Measurements from ENCODE around the gene CHEK1.

CHEK1 gene

DNA sequence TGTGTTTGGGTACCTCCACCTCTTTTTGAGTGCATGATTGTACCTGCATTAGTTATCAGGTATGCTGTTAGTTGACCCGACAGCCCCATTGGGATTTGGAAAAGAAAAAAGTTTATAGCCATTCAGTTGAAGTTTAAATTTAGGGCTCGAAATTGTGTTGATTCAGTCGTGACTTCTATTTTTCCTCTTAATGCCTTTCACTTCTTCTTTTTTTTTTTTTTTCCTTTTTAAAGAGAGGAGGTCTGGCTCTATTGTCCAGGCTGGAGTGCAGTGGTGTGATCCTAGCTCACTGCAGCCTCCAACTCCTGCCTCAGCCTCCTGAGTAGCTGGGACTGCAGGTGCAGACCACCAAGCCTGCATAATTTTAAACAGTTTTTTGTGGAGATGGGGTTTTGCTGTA is 30.0 kb upstream of the CHEK1 start:
- H3K36me3 ChIP-seq (ENCODE audit: control insufficient read depth, insufficient read depth, low read length): no peaks in the 10 kb centered on the region
- peaks cover 10% of the 10 kb centered on the region for H3K4me1 ChIP-seq (ENCODE audit: control insufficient read depth, insufficient read depth, low read length)
- no peak overlapping the region for H3K4me3 ChIP-seq (ENCODE audit: low read length)
- no peaks in the 10 kb centered on the region for H3K27me3 ChIP-seq (ENCODE audit: control insufficient read depth, insufficient read depth, low read length)
- H3K9ac ChIP-seq (ENCODE audit: low read length): no peak overlapping the region
- no peaks in the 10 kb centered on the region for H3K9me3 ChIP-seq (ENCODE audit: control insufficient read depth, low read length)

DNA sequence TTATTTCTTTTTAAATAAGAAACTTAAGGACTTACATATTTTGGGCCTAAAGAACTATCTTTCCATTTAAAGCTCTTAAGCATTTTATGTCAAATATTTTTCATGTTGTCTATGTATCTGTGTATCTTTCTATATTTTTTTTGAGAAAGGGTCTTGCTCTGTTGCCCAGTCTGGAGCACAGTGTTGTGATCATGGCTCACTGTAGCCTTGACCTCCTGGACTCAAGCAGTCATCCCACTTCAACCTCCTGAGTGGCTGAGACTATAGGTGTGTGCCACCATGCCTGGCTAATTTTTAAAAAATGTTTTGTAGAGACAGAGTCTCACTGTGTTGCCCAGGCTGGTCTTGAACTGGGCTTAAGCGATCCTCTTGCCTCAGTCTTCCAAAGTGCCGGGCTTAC is 24.3 kb upstream of the CHEK1 start:
- no peak overlapping the region for H3K9ac ChIP-seq (ENCODE audit: low read length)
- H3K36me3 ChIP-seq (ENCODE audit: control insufficient read depth, insufficient read depth, low read length): peaks cover 16% of the 10 kb centered on the region
- H3K4me1 ChIP-seq (ENCODE audit: control insufficient read depth, insufficient read depth, low read length): no peaks in the 10 kb centered on the region
- no peaks in the 10 kb centered on the region for H3K9me3 ChIP-seq (ENCODE audit: control insufficient read depth, low read length)
- H3K27me3 ChIP-seq (ENCODE audit: control insufficient read depth, insufficient read depth, low read length): no peaks in the 10 kb centered on the region
- no peak overlapping the region for H3K4me3 ChIP-seq (ENCODE audit: low read length)

DNA sequence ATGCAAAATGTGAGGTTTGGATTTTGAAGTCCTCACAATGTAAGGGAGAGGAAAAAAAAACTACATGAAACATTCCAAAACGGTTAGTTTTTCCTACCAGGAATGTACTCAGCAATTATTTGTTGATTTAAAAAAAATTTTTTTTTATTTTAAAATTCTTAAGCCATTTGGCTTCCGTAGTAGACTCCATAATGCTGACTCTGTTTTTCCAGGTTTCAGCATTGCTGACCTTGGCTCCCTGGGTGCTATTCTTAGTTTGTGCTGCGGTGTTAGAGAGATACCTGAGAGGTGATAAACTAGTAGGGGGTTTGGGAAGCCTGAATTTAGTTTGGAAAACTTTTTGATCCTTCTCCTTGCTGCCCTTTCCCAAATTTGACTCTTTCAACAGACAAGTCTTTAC is 21.8 kb upstream of the CHEK1 start:
- Histone ChIP-seq H3K36me3 (ENCODE audit: control insufficient read depth, insufficient read depth, low read length) (peaks cover 27% of the 10 kb centered on the region), H3K27me3 (ENCODE audit: control insufficient read depth, insufficient read depth, low read length) (no peaks in the 10 kb centered on the region), H3K9ac (ENCODE audit: low read length) (no peak overlapping the region), H3K4me3 (ENCODE audit: low read length) (no peak overlapping the region), H3K9me3 (ENCODE audit: control insufficient read depth, low read length) (no peaks in the 10 kb centered on the region), H3K4me1 (ENCODE audit: control insufficient read depth, insufficient read depth, low read length) (no peaks in the 10 kb centered on the region)

DNA sequence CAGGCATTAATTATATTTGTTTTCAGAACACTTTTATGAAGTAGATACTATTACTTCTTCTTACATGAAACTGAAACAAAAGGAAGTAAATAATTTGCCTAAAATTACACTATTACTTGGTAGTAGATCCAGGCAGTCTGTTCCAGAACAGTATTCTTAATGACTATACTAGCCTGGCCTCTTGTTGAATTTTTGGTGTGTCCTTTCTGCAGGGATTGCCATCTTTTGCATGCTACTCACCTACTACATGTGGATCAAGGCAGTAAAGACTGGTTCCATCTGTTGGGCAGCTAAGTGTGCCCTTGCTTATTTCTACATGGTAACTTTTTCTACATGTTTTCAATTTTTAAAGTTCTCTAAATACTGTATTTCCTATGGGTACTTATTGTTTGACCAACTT is 19.5 kb upstream of the CHEK1 start:
- Histone ChIP-seq H3K4me1 (ENCODE audit: control insufficient read depth, insufficient read depth, low read length) (no peaks in the 10 kb centered on the region), H3K36me3 (ENCODE audit: control insufficient read depth, insufficient read depth, low read length) (peaks cover 33% of the 10 kb centered on the region), H3K4me3 (ENCODE audit: low read length) (no peak overlapping the region), H3K9me3 (ENCODE audit: control insufficient read depth, low read length) (no peaks in the 10 kb centered on the region), H3K27me3 (ENCODE audit: control insufficient read depth, insufficient read depth, low read length) (no peaks in the 10 kb centered on the region), H3K9ac (ENCODE audit: low read length) (no peak overlapping the region)

GRCh38 chr11:125609545-125609944 is 15.4 kb upstream of the CHEK1 start:
- Histone ChIP-seq H3K27me3 (ENCODE audit: control insufficient read depth, insufficient read depth, low read length) (no peaks in the 10 kb centered on the region), H3K4me3 (ENCODE audit: low read length) (no peak overlapping the region), H3K9ac (ENCODE audit: low read length) (no peak overlapping the region), H3K4me1 (ENCODE audit: control insufficient read depth, insufficient read depth, low read length) (no peaks in the 10 kb centered on the region), H3K36me3 (ENCODE audit: control insufficient read depth, insufficient read depth, low read length) (peaks cover 25% of the 10 kb centered on the region), H3K9me3 (ENCODE audit: control insufficient read depth, low read length) (no peaks in the 10 kb centered on the region)

- Histone ChIP-seq H3K9me3 (ENCODE audit: control insufficient read depth, low read length) (no peaks in the 10 kb centered on the region), H3K4me1 (ENCODE audit: control insufficient read depth, insufficient read depth, low read length) (no peaks in the 10 kb centered on the region), H3K9ac (ENCODE audit: low read length) (no peak overlapping the region), H3K36me3 (ENCODE audit: control insufficient read depth, insufficient read depth, low read length) (peaks cover 6% of the 10 kb centered on the region), H3K27me3 (ENCODE audit: control insufficient read depth, insufficient read depth, low read length) (no peaks in the 10 kb centered on the region), H3K4me3 (ENCODE audit: low read length) (no peak overlapping the region)
These were observed 6.6 kb upstream of the CHEK1 start for GRCh38 chr11:125618383-125618782.

GRCh38 chr11:125621995-125622394 is 3.0 kb upstream of the CHEK1 start:
- Histone ChIP-seq H3K9ac (ENCODE audit: low read length) (no peak overlapping the region), H3K36me3 (ENCODE audit: control insufficient read depth, insufficient read depth, low read length) (peaks cover 6% of the 10 kb centered on the region), H3K9me3 (ENCODE audit: control insufficient read depth, low read length) (no peaks in the 10 kb centered on the region), H3K4me1 (ENCODE audit: control insufficient read depth, insufficient read depth, low read length) (peaks cover 7% of the 10 kb centered on the region), H3K27me3 (ENCODE audit: control insufficient read depth, insufficient read depth, low read length) (no peaks in the 10 kb centered on the region), H3K4me3 (ENCODE audit: low read length) (no peak overlapping the region)

DNA sequence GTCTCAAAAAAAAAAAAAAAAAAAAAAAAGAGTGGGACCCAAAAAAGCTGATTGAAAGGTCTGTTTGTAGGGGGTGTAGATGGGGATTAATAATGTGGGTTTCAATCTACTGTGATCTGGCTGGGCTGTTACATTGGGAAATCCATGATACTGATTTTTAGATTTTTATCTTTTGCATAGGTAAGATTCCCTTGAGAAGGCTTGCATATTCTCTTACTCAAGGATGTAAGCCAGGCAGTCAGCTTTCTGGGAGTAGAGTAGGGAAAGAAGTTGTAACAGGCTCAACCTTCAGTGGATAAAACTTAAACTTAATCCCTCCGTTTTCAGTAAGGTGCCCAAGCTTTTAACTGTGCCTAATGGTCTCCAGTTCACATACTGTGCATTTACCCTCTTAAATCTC is 1.9 kb upstream of the CHEK1 start:
- peaks cover 6% of the 10 kb centered on the region for H3K36me3 ChIP-seq (ENCODE audit: control insufficient read depth, insufficient read depth, low read length)
- no peaks in the 10 kb centered on the region for H3K9me3 ChIP-seq (ENCODE audit: control insufficient read depth, low read length)
- no peaks in the 10 kb centered on the region for H3K27me3 ChIP-seq (ENCODE audit: control insufficient read depth, insufficient read depth, low read length)
- no peak overlapping the region for H3K9ac ChIP-seq (ENCODE audit: low read length)
- peaks cover 7% of the 10 kb centered on the region for H3K4me1 ChIP-seq (ENCODE audit: control insufficient read depth, insufficient read depth, low read length)
- H3K4me3 ChIP-seq (ENCODE audit: low read length): no peak overlapping the region

DNA sequence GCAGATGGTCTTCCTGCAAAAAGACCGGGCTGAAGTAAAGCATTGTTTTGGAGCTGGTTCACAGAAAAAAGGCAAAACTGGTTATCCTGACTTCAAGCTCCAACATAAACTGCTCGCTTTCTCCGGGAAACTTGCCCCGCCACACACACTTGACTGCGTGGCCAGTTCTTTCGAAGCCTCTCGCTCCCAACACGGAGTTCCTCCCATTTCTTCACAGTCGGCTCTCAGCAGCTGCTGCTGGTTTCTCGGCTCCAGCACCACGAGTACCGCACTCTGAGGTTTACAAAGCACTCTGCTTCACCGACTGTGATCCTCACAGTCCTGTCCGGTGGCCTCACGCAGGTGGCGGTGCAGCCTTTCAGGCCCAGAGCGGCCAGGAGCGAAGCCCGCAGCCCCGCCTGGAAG is 264 bp downstream of the CHEK1 start:
- H3K27me3 ChIP-seq (ENCODE audit: control insufficient read depth, insufficient read depth, low read length): no peaks in the 10 kb centered on the region
- peak overlapping the region; percentile 86 for H3K9ac ChIP-seq (ENCODE audit: low read length)
- H3K4me1 ChIP-seq (ENCODE audit: control insufficient read depth, insufficient read depth, low read length): peaks cover 7% of the 10 kb centered on the region
- H3K4me3 ChIP-seq (ENCODE audit: low read length): peak overlapping the region; percentile 60
- no peaks in the 10 kb centered on the region for H3K9me3 ChIP-seq (ENCODE audit: control insufficient read depth, low read length)
- no peaks in the 10 kb centered on the region for H3K36me3 ChIP-seq (ENCODE audit: control insufficient read depth, insufficient read depth, low read length)

- Histone ChIP-seq H3K4me3 (ENCODE audit: low read length) (peak overlapping the region; percentile 60), H3K4me1 (ENCODE audit: control insufficient read depth, insufficient read depth, low read length) (peaks cover 7% of the 10 kb centered on the region), H3K36me3 (ENCODE audit: control insufficient read depth, insufficient read depth, low read length) (no peaks in the 10 kb centered on the region), H3K9ac (ENCODE audit: low read length) (peak overlapping the region; percentile 86), H3K9me3 (ENCODE audit: control insufficient read depth, low read length) (no peaks in the 10 kb centered on the region), H3K27me3 (ENCODE audit: control insufficient read depth, insufficient read depth, low read length) (no peaks in the 10 kb centered on the region)
These were observed 796 bp downstream of the CHEK1 start for GRCh38 chr11:125625630-125626287.

- H3K27me3 ChIP-seq (ENCODE audit: control insufficient read depth, insufficient read depth, low read length): no peaks in the 10 kb centered on the region
- H3K9me3 ChIP-seq (ENCODE audit: control insufficient read depth, low read length): no peaks in the 10 kb centered on the region
- H3K4me3 ChIP-seq (ENCODE audit: low read length): peak overlapping the region; percentile 60
- H3K36me3 ChIP-seq (ENCODE audit: control insufficient read depth, insufficient read depth, low read length): no peaks in the 10 kb centered on the region
- H3K4me1 ChIP-seq (ENCODE audit: control insufficient read depth, insufficient read depth, low read length): peaks cover 7% of the 10 kb centered on the region
- peak overlapping the region; percentile 86 for H3K9ac ChIP-seq (ENCODE audit: low read length)
These were observed 1.5 kb downstream of the CHEK1 start for GRCh38 chr11:125626288-125626950.

- H3K4me1 ChIP-seq (ENCODE audit: control insufficient read depth, insufficient read depth, low read length): peaks cover 7% of the 10 kb centered on the region
- no peak overlapping the region for H3K4me3 ChIP-seq (ENCODE audit: low read length)
- H3K9ac ChIP-seq (ENCODE audit: low read length): peak overlapping the region; percentile 86
- H3K9me3 ChIP-seq (ENCODE audit: control insufficient read depth, low read length): no peaks in the 10 kb centered on the region
- H3K27me3 ChIP-seq (ENCODE audit: control insufficient read depth, insufficient read depth, low read length): no peaks in the 10 kb centered on the region
- H3K36me3 ChIP-seq (ENCODE audit: control insufficient read depth, insufficient read depth, low read length): no peaks in the 10 kb centered on the region
These were observed 2.4 kb downstream of the CHEK1 start for GRCh38 chr11:125627236-125627910.
